Measurements from ENCODE around the gene NNMT.

The NNMT gene

GRCh38 chr11:114289779-114290178 lies 6.4 kb upstream of the NNMT start:
- DNase-seq (ENCODE audit: extremely low read depth, low read depth), result no peak
- TF ChIP-seq CTCF (IDR thresholded peaks at IDR 0.05; ENCODE audit: low read depth, low read length, missing control alignments), result no peak
- H3K4me3 ChIP-seq (replicated peaks; ENCODE audit: low read depth, low read length), result no peak overlapping the region

- no peak overlapping the region for H3K4me3 ChIP-seq (replicated peaks; ENCODE audit: low read depth, low read length)
- DNase-seq (ENCODE audit: extremely low read depth, low read depth), result no peak
- TF ChIP-seq CTCF (IDR thresholded peaks at IDR 0.05; ENCODE audit: low read depth, low read length, missing control alignments), result no peak
These were observed 5.5 kb upstream of the NNMT start for GRCh38 chr11:114290503-114291235.

GRCh38 chr11:114291381-114291780 lies 4.8 kb upstream of the NNMT start:
- no peak overlapping the region for H3K4me3 ChIP-seq (replicated peaks; ENCODE audit: low read depth, low read length)
- TF ChIP-seq CTCF (IDR thresholded peaks at IDR 0.05; ENCODE audit: low read depth, low read length, missing control alignments), result no peak
- no peak for DNase-seq (ENCODE audit: extremely low read depth, low read depth)

- no peak for TF ChIP-seq CTCF (IDR thresholded peaks at IDR 0.05; ENCODE audit: low read depth, low read length, missing control alignments)
- no peak overlapping the region for H3K4me3 ChIP-seq (replicated peaks; ENCODE audit: low read depth, low read length)
- DNase-seq (ENCODE audit: extremely low read depth, low read depth), result no peak
These were observed 4.1 kb upstream of the NNMT start for GRCh38 chr11:114291842-114292680.

DNA sequence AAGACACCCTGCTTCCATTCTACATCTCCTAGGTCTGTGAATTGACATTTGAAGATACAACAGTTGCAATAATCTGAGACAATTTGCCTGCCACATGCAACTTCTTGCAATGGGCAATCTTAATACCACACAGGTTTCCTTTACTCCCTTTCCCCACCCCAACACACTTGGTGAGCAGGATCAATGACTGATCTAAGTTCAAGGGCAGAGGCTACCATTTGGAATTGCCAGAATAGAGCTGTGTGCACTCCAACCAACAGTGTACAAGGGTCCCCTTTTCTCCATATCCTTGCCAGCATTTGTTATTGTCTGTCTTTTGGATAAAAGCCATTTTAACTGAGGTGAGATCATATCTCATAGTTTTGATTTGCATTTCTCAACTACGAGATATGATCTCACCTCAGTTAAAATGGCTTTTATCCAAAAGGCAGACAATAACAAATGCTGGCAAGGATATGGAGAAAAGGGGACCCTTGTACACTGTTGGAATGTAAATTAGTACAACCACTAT lies 2.9 kb upstream of the NNMT start:
- no peak overlapping the region for H3K4me3 ChIP-seq (replicated peaks; ENCODE audit: low read depth, low read length)
- no peak for DNase-seq (ENCODE audit: extremely low read depth, low read depth)
- TF ChIP-seq CTCF (IDR thresholded peaks at IDR 0.05; ENCODE audit: low read depth, low read length, missing control alignments), result no peak

DNA sequence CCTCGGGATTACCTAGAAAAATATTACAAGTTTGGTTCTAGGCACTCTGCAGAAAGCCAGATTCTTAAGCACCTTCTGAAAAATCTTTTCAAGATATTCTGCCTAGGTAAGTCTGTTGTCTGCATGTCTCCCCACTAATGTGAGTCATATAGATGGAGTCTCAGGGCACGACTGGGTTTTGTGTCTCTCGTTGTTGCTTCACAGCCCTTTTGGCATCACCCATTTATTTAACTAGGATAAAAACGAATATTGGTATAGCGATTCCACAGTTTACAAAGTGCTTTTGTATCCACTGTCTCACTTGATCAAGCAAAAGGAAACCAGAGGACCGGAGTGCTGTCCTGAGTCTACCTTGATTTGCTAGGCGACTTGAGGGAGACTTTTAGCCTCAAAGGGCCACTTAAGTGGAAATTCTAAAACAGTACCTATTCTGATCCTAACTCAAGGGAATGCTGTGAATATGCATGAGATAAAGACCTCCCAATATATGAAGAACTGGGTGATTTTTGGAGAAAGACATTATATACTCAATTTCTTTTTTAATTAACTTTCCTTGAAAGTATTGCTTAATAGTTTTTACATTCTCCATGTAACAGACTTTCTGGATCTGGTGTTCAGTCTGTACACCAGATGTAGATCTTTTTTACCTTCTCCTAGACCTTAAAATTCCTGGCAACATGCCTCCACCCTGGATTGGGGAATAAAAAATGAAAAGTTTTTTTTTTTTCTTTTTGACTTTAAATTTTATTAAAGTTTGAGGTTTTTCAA lies 590 bp downstream of the NNMT start:
- H3K4me3 ChIP-seq (replicated peaks; ENCODE audit: low read depth, low read length), result peak overlapping the region; percentile 60
- TF ChIP-seq CTCF (IDR thresholded peaks at IDR 0.05; ENCODE audit: low read depth, low read length, missing control alignments), result no peak
- DNase-seq (ENCODE audit: extremely low read depth, low read depth), result no peak

Measured in HFF-Myc (cell line).